Endothelial cell of umbilical vein (primary cell): ENCODE measurements around the gene CMTR1. TPM values are rescaled to one million over a fixed set of nuclear protein-coding genes. Genes with fewer than 3 reads are reported as not detected.

ENCODE experiments used
- BruUV-seq: library from RNA; stranded (reverse); fragments of 400-500 nt; replicated peaks from 2 replicates; lab custom pipeline; 2021; lab: Mats Ljungman, UMichigan
- CTCF ChIA-PET: fragments of 300-600, 350-600 bp; sonication (Branson Sonifier 250); formaldehyde crosslinking; loops from one replicate; lab custom pipeline; 2021; ENCODE audit warnings: antibody characterized with exemption, inconsistent platforms; lab: Charles Lee
- POLR2A ChIA-PET: fragments of 300-600, 350-600 bp; sonication (Branson Sonifier 250); formaldehyde crosslinking; loops from one replicate; lab custom pipeline; 2021; ENCODE audit warnings: antibody characterized with exemption, inconsistent platforms; lab: Charles Lee
- DNase-seq: peaks from one replicate; pipeline ENCODE4 v3.0.0-alpha.2; 2011; ENCODE audit warnings: low read depth, low spot score
- FAIRE-seq: peaks from 2 replicates; lab custom pipeline; 2011; peaks lifted over from hg19 to GRCh38; lab: Jason Lieb, UNC
- H2AFZ ChIP-seq: 2 replicates; pipeline ENCODE4 v1.6.0; 2012; ENCODE audit warnings: low read depth, low read length, control low read depth, inconsistent platforms
- H3K27ac ChIP-seq: 2 replicates; pipeline ENCODE4 v1.5.1; 2011; ENCODE audit warnings: low read depth, mild to moderate bottlenecking, control low read depth, low read length, moderate library complexity; ENCODE audit not compliant: insufficient read depth
- H3K27me3 ChIP-seq, 2 experiments: 2 replicates each; pipeline versions ENCODE4 v1.6.0 to v1.6.1; 2011; ENCODE audit warnings: low read length in 2 of 2, mixed read lengths in 1 of 2; ENCODE audit not compliant: control insufficient read depth in 2 of 2, insufficient read depth in 2 of 2
- H3K36me3 ChIP-seq, 2 experiments: 2 replicates in 1 of 2; 3 replicates in 1 of 2; pipeline ENCODE4 v1.5.1; 2011; ENCODE audit warnings: low read length in 2 of 2, mild to moderate bottlenecking in 1 of 2, moderate library complexity in 1 of 2; ENCODE audit not compliant: control insufficient read depth in 2 of 2, insufficient read depth in 2 of 2; ENCODE audit errors: extremely low read depth in 1 of 2
- H3K4me1 ChIP-seq: 3 replicates; pipeline ENCODE4 v1.5.1; 2011; ENCODE audit warnings: mild to moderate bottlenecking, low read length; ENCODE audit not compliant: control insufficient read depth, insufficient read depth; ENCODE audit errors: extremely low read depth
- H3K4me2 ChIP-seq: 2 replicates; pipeline ENCODE4 v1.6.1; 2011; ENCODE audit warnings: low read length, control low read depth, mixed read lengths; ENCODE audit not compliant: insufficient read depth
- H3K4me3 ChIP-seq, 3 experiments: fragments of 200-600 bp in 1 of 3; sonication (generic), shearing (Covaris generic) in 1 of 3; replicated peaks in 1 of 3; 2 replicates each; pipeline ENCODE4 v1.5.1; 2011 to 2016; ENCODE audit warnings: control low read depth in 3 of 3, low read length in 3 of 3, mild to moderate bottlenecking in 2 of 3, inconsistent platforms in 1 of 3, low read depth in 1 of 3, moderate library complexity in 1 of 3; ENCODE audit not compliant: insufficient read depth in 1 of 3
- H3K79me2 ChIP-seq: 2 replicates; pipeline ENCODE4 v1.6.0; 2012; ENCODE audit warnings: low read length, inconsistent platforms; ENCODE audit not compliant: control insufficient read depth, insufficient read depth
- H3K9ac ChIP-seq: replicated peaks from 2 replicates; pipeline ENCODE3; 2011; ENCODE audit warnings: low read length, control low read depth; ENCODE audit not compliant: insufficient read depth; ENCODE audit errors: extremely low read depth
- H3K9me1 ChIP-seq: replicated peaks from 3 replicates; pipeline ENCODE4 v1.6.0; 2011; ENCODE audit warnings: mild to moderate bottlenecking, low read length; ENCODE audit not compliant: control insufficient read depth, insufficient read depth; ENCODE audit errors: extremely low read depth
- H3K9me3 ChIP-seq: replicated peaks from 2 replicates; pipeline ENCODE4 v1.5.1; 2012; ENCODE audit warnings: low read length, inconsistent platforms; ENCODE audit not compliant: control insufficient read depth, insufficient read depth
- H4K20me1 ChIP-seq: replicated peaks from 2 replicates; pipeline ENCODE3; 2011; ENCODE audit warnings: mild to moderate bottlenecking, low read length; ENCODE audit not compliant: control insufficient read depth, insufficient read depth; ENCODE audit errors: extremely low read depth
- EZH2 ChIP-seq: IDR thresholded peaks from 2 replicates; pipeline ENCODE4 v1.6.1; 2012; ENCODE audit warnings: borderline replicate concordance, low read depth, mild to moderate bottlenecking, moderate library complexity, low read length, inconsistent platforms; ENCODE audit not compliant: severe bottlenecking
- FOS ChIP-seq: IDR thresholded peaks from 2 replicates; pipeline ENCODE4 v1.6.1; 2011; ENCODE audit warnings: mild to moderate bottlenecking, low read length, moderate library complexity, borderline replicate concordance; ENCODE audit not compliant: insufficient read depth
- GATA2 ChIP-seq: IDR thresholded peaks from 2 replicates; pipeline ENCODE4 v1.7.0; 2011; ENCODE audit warnings: low read depth, mild to moderate bottlenecking, moderate library complexity, mixed read lengths, low read length; ENCODE audit not compliant: insufficient read length, insufficient read depth
- JUN ChIP-seq: IDR thresholded peaks from 2 replicates; pipeline ENCODE4 v1.6.1; 2011; ENCODE audit warnings: borderline replicate concordance, low read depth; ENCODE audit not compliant: insufficient read length, insufficient read depth
- MYC ChIP-seq: IDR thresholded peaks from one replicate; pipeline ENCODE4 v1.6.1; 2011; ENCODE audit warnings: mild to moderate bottlenecking, low read depth, low read length
- POLR2A ChIP-seq: IDR thresholded peaks from 2 replicates; pipeline ENCODE4 v1.6.1; 2012; ENCODE audit warnings: low read depth, mild to moderate bottlenecking, control low read depth, low read length
- POLR2AphosphoS5 ChIP-seq: IDR thresholded peaks from 2 replicates; pipeline ENCODE4 v1.6.1; 2012; ENCODE audit warnings: low read depth, mild to moderate bottlenecking, control low read depth, low read length, moderate library complexity; ENCODE audit not compliant: insufficient read depth
- dilution Hi-C: fragments of 300-500 bp; cut with MboI; formaldehyde crosslinking; loops from one replicate; pipeline ENCODE4 v1.15.0; 2019; ENCODE audit warnings: low sequenced_read_pairs; ENCODE audit not compliant: extremely low pct_ligation_motif_present
- intact Hi-C: fragments of 100-400 bp; cut with micrococcal nuclease; formaldehyde crosslinking; loops from one replicate; pipeline ENCODE4 v1.10.0; 2022
- polyA plus RNA-seq, 4 experiments: library from polyadenylated mRNA; depleted of rRNA in 3 of 4; stranded (reverse) in 3 of 4; unstranded in 1 of 4; fragments of >200 nt; gene quantifications; 2 replicates each; pipeline versions ENCODE4 v1.2.1 to v1.2.3, GENCODE V29; 2011 to 2012; ENCODE audit warnings: missing spikeins in 1 of 4
- total RNA-seq: library from RNA; stranded (reverse); gene quantifications from 2 replicates; pipeline ENCODE4 v1.2.3, GENCODE V29; 2021
- TF ChIP-seq, protein P1 (sequence below): IDR thresholded peaks from 2 replicates; pipeline ENCODE4 v1.6.1; 2011; ENCODE audit not compliant: insufficient read depth, insufficient read length
- TF ChIP-seq, protein P2 (sequence below), 2 donors: IDR thresholded peaks; 1 replicate in 1 of 2; 2 replicates in 1 of 2; pipeline ENCODE4 v1.5.1; 2011; ENCODE audit warnings: low read length in 2 of 2, mild to moderate bottlenecking in 2 of 2, moderate library complexity in 2 of 2, control low read depth in 1 of 2, inconsistent platforms in 1 of 2, low read depth in 1 of 2; ENCODE audit not compliant: insufficient read depth in 1 of 2; ENCODE audit errors: extremely low read depth in 1 of 2

Gene CMTR1
- total and polyA plus RNA-seq, 2 donors (not counting 3 experiments of a cell fraction or from before 2014, with no cell fraction given) = 19.5 to 38.0 TPM

DNA sequence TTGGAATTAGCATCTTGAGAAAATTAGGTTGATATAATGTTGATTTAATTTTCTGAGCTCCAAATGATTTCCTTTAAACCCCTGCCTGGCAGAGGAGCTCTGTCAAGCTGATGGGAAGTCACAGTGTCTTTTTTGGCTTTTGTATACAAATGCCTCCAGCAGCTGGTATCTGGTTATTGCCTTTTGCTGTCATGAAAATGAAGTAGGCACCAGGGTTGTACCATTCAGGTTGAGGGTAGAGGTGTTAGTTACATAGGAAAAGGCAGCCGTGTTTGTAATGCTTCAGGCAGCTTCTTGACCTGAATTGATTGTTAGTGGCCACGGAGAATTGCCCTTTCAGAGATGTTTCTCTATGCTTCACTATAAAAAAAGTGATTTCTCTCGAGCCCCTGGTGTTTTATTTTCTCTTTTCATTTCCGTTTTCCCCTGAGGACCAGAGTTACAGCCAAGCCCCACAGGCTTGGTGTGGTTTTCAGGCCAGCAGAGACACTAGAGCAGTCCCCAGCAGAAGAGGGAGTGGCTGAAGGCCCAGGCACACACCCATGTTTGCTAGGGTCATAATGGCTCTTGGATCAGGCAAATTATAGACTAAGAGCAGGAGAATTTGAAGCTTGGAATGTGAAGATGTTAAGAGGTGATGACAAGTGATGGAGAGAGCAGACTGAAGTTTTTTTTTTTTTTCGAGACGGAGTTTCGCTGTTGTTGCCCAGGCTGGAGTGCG is 21.6 kb downstream of the CMTR1 start:
- DNase-seq = no peak
- Histone ChIP-seq H3K36me3 (peaks cover 11% of the 10 kb centered on the region in 2 experiments), H3K79me2 (no peaks in the 10 kb centered on the region), H3K27me3 (no peaks in the 10 kb centered on the region), H3K4me1 (peaks cover 4% of the 10 kb centered on the region), H3K9me3 (no peaks in the 10 kb centered on the region), H3K4me2 (no peak overlapping the region), H3K9me1 (no peaks in the 10 kb centered on the region), H2AFZ (no peak overlapping the region), H3K4me3 (no peak overlapping the region), H4K20me1 (no peaks in the 10 kb centered on the region), H3K27ac (no peak overlapping the region), H3K9ac (no peak overlapping the region)
- dilution Hi-C loops = no loop called here
- intact Hi-C loops = no loop called here
- TF ChIP-seq FOS = no peak
- TF ChIP-seq EZH2 = no peak
- TF ChIP-seq, protein P1, sequence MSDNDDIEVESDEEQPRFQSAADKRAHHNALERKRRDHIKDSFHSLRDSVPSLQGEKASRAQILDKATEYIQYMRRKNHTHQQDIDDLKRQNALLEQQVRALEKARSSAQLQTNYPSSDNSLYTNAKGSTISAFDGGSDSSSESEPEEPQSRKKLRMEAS = no peak
- no peak for TF ChIP-seq POLR2AphosphoS5
- TF ChIP-seq MYC = no peak
- no peak for TF ChIP-seq JUN
- no peak for TF ChIP-seq GATA2
- no peak for TF ChIP-seq POLR2A
- TF ChIP-seq, protein P2, sequence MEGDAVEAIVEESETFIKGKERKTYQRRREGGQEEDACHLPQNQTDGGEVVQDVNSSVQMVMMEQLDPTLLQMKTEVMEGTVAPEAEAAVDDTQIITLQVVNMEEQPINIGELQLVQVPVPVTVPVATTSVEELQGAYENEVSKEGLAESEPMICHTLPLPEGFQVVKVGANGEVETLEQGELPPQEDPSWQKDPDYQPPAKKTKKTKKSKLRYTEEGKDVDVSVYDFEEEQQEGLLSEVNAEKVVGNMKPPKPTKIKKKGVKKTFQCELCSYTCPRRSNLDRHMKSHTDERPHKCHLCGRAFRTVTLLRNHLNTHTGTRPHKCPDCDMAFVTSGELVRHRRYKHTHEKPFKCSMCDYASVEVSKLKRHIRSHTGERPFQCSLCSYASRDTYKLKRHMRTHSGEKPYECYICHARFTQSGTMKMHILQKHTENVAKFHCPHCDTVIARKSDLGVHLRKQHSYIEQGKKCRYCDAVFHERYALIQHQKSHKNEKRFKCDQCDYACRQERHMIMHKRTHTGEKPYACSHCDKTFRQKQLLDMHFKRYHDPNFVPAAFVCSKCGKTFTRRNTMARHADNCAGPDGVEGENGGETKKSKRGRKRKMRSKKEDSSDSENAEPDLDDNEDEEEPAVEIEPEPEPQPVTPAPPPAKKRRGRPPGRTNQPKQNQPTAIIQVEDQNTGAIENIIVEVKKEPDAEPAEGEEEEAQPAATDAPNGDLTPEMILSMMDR (IDR thresholded peaks at IDR 0.05; ENCODE audit: extremely low read depth in 1 of 2, insufficient read depth in 1 of 2, low read depth in 1 of 2, low read length in 2 of 2) = no peak
- no peak for FAIRE-seq
- CTCF ChIA-PET = interaction anchor here (1.0 to 1.2 kb wide), 2 partner anchors 19 to 238 kb away, joined by 3 read pairs; no protein-coding TSS in a partner anchor
- BruUV-seq = no TSS peak
- POLR2A ChIA-PET = no interaction called here
